Endothelial cell of umbilical vein (primary cell): Measurements from ENCODE around the gene ZNF516. TPM values are rescaled to one million over a fixed set of nuclear protein-coding genes. Genes with fewer than 3 reads are reported as not detected.

ENCODE experiments used
- BruUV-seq: library from RNA; stranded (reverse); fragments of 400-500 nt; replicated peaks from 2 replicates; lab custom pipeline; 2021; lab: Mats Ljungman, UMichigan
- CTCF ChIA-PET: fragments of 300-600, 350-600 bp; sonication (Branson Sonifier 250); formaldehyde crosslinking; loops from one replicate; lab custom pipeline; 2021; ENCODE audit warnings: antibody characterized with exemption, inconsistent platforms; lab: Charles Lee
- POLR2A ChIA-PET: fragments of 300-600, 350-600 bp; sonication (Branson Sonifier 250); formaldehyde crosslinking; loops from one replicate; lab custom pipeline; 2021; ENCODE audit warnings: antibody characterized with exemption, inconsistent platforms; lab: Charles Lee
- DNase-seq: peaks from one replicate; pipeline ENCODE4 v3.0.0-alpha.2; 2011; ENCODE audit warnings: low read depth, low spot score
- FAIRE-seq: peaks from 2 replicates; lab custom pipeline; 2011; peaks lifted over from hg19 to GRCh38; lab: Jason Lieb, UNC
- H2AFZ ChIP-seq: 2 replicates; pipeline ENCODE4 v1.6.0; 2012; ENCODE audit warnings: low read depth, low read length, control low read depth, inconsistent platforms
- H3K27ac ChIP-seq: 2 replicates; pipeline ENCODE4 v1.5.1; 2011; ENCODE audit warnings: low read depth, mild to moderate bottlenecking, control low read depth, low read length, moderate library complexity; ENCODE audit not compliant: insufficient read depth
- H3K27me3 ChIP-seq, 2 experiments: 2 replicates each; pipeline versions ENCODE4 v1.6.0 to v1.6.1; 2011; ENCODE audit warnings: low read length in 2 of 2, mixed read lengths in 1 of 2; ENCODE audit not compliant: control insufficient read depth in 2 of 2, insufficient read depth in 2 of 2
- H3K36me3 ChIP-seq, 2 experiments: 2 replicates in 1 of 2; 3 replicates in 1 of 2; pipeline ENCODE4 v1.5.1; 2011; ENCODE audit warnings: low read length in 2 of 2, mild to moderate bottlenecking in 1 of 2, moderate library complexity in 1 of 2; ENCODE audit not compliant: control insufficient read depth in 2 of 2, insufficient read depth in 2 of 2; ENCODE audit errors: extremely low read depth in 1 of 2
- H3K4me1 ChIP-seq: 3 replicates; pipeline ENCODE4 v1.5.1; 2011; ENCODE audit warnings: mild to moderate bottlenecking, low read length; ENCODE audit not compliant: control insufficient read depth, insufficient read depth; ENCODE audit errors: extremely low read depth
- H3K4me2 ChIP-seq: 2 replicates; pipeline ENCODE4 v1.6.1; 2011; ENCODE audit warnings: low read length, control low read depth, mixed read lengths; ENCODE audit not compliant: insufficient read depth
- H3K4me3 ChIP-seq, 3 experiments: fragments of 200-600 bp in 1 of 3; sonication (generic), shearing (Covaris generic) in 1 of 3; replicated peaks in 1 of 3; 2 replicates each; pipeline ENCODE4 v1.5.1; 2011 to 2016; ENCODE audit warnings: control low read depth in 3 of 3, low read length in 3 of 3, mild to moderate bottlenecking in 2 of 3, inconsistent platforms in 1 of 3, low read depth in 1 of 3, moderate library complexity in 1 of 3; ENCODE audit not compliant: insufficient read depth in 1 of 3
- H3K79me2 ChIP-seq: 2 replicates; pipeline ENCODE4 v1.6.0; 2012; ENCODE audit warnings: low read length, inconsistent platforms; ENCODE audit not compliant: control insufficient read depth, insufficient read depth
- H3K9ac ChIP-seq: replicated peaks from 2 replicates; pipeline ENCODE3; 2011; ENCODE audit warnings: low read length, control low read depth; ENCODE audit not compliant: insufficient read depth; ENCODE audit errors: extremely low read depth
- H3K9me1 ChIP-seq: replicated peaks from 3 replicates; pipeline ENCODE4 v1.6.0; 2011; ENCODE audit warnings: mild to moderate bottlenecking, low read length; ENCODE audit not compliant: control insufficient read depth, insufficient read depth; ENCODE audit errors: extremely low read depth
- H3K9me3 ChIP-seq: replicated peaks from 2 replicates; pipeline ENCODE4 v1.5.1; 2012; ENCODE audit warnings: low read length, inconsistent platforms; ENCODE audit not compliant: control insufficient read depth, insufficient read depth
- H4K20me1 ChIP-seq: replicated peaks from 2 replicates; pipeline ENCODE3; 2011; ENCODE audit warnings: mild to moderate bottlenecking, low read length; ENCODE audit not compliant: control insufficient read depth, insufficient read depth; ENCODE audit errors: extremely low read depth
- EZH2 ChIP-seq: IDR thresholded peaks from 2 replicates; pipeline ENCODE4 v1.6.1; 2012; ENCODE audit warnings: borderline replicate concordance, low read depth, mild to moderate bottlenecking, moderate library complexity, low read length, inconsistent platforms; ENCODE audit not compliant: severe bottlenecking
- FOS ChIP-seq: IDR thresholded peaks from 2 replicates; pipeline ENCODE4 v1.6.1; 2011; ENCODE audit warnings: mild to moderate bottlenecking, low read length, moderate library complexity, borderline replicate concordance; ENCODE audit not compliant: insufficient read depth
- GATA2 ChIP-seq: IDR thresholded peaks from 2 replicates; pipeline ENCODE4 v1.7.0; 2011; ENCODE audit warnings: low read depth, mild to moderate bottlenecking, moderate library complexity, mixed read lengths, low read length; ENCODE audit not compliant: insufficient read length, insufficient read depth
- JUN ChIP-seq: IDR thresholded peaks from 2 replicates; pipeline ENCODE4 v1.6.1; 2011; ENCODE audit warnings: borderline replicate concordance, low read depth; ENCODE audit not compliant: insufficient read length, insufficient read depth
- MAX ChIP-seq: IDR thresholded peaks from 2 replicates; pipeline ENCODE4 v1.6.1; 2011; ENCODE audit not compliant: insufficient read depth, insufficient read length
- MYC ChIP-seq: IDR thresholded peaks from one replicate; pipeline ENCODE4 v1.6.1; 2011; ENCODE audit warnings: mild to moderate bottlenecking, low read depth, low read length
- POLR2A ChIP-seq: IDR thresholded peaks from 2 replicates; pipeline ENCODE4 v1.6.1; 2012; ENCODE audit warnings: low read depth, mild to moderate bottlenecking, control low read depth, low read length
- POLR2AphosphoS5 ChIP-seq: IDR thresholded peaks from 2 replicates; pipeline ENCODE4 v1.6.1; 2012; ENCODE audit warnings: low read depth, mild to moderate bottlenecking, control low read depth, low read length, moderate library complexity; ENCODE audit not compliant: insufficient read depth
- dilution Hi-C: fragments of 300-500 bp; cut with MboI; formaldehyde crosslinking; loops from one replicate; pipeline ENCODE4 v1.15.0; 2019; ENCODE audit warnings: low sequenced_read_pairs; ENCODE audit not compliant: extremely low pct_ligation_motif_present
- intact Hi-C: fragments of 100-400 bp; cut with micrococcal nuclease; formaldehyde crosslinking; loops from one replicate; pipeline ENCODE4 v1.10.0; 2022
- polyA plus RNA-seq, 4 experiments: library from polyadenylated mRNA; depleted of rRNA in 3 of 4; stranded (reverse) in 3 of 4; unstranded in 1 of 4; fragments of >200 nt; gene quantifications; 2 replicates each; pipeline versions ENCODE4 v1.2.1 to v1.2.3, GENCODE V29; 2011 to 2012; ENCODE audit warnings: missing spikeins in 1 of 4
- total RNA-seq: library from RNA; stranded (reverse); gene quantifications from 2 replicates; pipeline ENCODE4 v1.2.3, GENCODE V29; 2021
- TF ChIP-seq, protein P1 (sequence below), 2 donors: IDR thresholded peaks; 1 replicate in 1 of 2; 2 replicates in 1 of 2; pipeline ENCODE4 v1.5.1; 2011; ENCODE audit warnings: low read length in 2 of 2, mild to moderate bottlenecking in 2 of 2, moderate library complexity in 2 of 2, control low read depth in 1 of 2, inconsistent platforms in 1 of 2, low read depth in 1 of 2; ENCODE audit not compliant: insufficient read depth in 1 of 2; ENCODE audit errors: extremely low read depth in 1 of 2

The ZNF516 gene
- total and polyA plus RNA-seq, 2 donors (not counting 3 experiments of a cell fraction or from before 2014, with no cell fraction given) = 3.6 to 19.1 TPM

- no peak for DNase-seq
- POLR2A ChIA-PET = no interaction called here
- H3K9ac ChIP-seq = no peak overlapping the region
These were observed 78.1 kb downstream of the ZNF516 start for GRCh38 chr18:76416911-76417310.

More at GRCh38 chr18:76416911-76417310, 78.1 kb downstream of the ZNF516 start:
- Histone ChIP-seq H3K4me3 (no peak overlapping the region), H3K79me2 (no peaks in the 10 kb centered on the region), H4K20me1 (no peaks in the 10 kb centered on the region), H3K36me3 (no peaks in the 10 kb centered on the region), H3K27ac (no peak overlapping the region), H3K9me1 (no peaks in the 10 kb centered on the region), H3K27me3 (no peaks in the 10 kb centered on the region), H2AFZ (no peak overlapping the region), H3K9me3 (no peaks in the 10 kb centered on the region), H3K4me1 (no peaks in the 10 kb centered on the region), H3K4me2 (no peak overlapping the region)
- intact Hi-C loops (no loop called here), dilution Hi-C loops (no loop called here)
- TF ChIP-seq GATA2 = no peak
- no peak for TF ChIP-seq POLR2AphosphoS5
- TF ChIP-seq, protein P1, sequence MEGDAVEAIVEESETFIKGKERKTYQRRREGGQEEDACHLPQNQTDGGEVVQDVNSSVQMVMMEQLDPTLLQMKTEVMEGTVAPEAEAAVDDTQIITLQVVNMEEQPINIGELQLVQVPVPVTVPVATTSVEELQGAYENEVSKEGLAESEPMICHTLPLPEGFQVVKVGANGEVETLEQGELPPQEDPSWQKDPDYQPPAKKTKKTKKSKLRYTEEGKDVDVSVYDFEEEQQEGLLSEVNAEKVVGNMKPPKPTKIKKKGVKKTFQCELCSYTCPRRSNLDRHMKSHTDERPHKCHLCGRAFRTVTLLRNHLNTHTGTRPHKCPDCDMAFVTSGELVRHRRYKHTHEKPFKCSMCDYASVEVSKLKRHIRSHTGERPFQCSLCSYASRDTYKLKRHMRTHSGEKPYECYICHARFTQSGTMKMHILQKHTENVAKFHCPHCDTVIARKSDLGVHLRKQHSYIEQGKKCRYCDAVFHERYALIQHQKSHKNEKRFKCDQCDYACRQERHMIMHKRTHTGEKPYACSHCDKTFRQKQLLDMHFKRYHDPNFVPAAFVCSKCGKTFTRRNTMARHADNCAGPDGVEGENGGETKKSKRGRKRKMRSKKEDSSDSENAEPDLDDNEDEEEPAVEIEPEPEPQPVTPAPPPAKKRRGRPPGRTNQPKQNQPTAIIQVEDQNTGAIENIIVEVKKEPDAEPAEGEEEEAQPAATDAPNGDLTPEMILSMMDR (IDR thresholded peaks at IDR 0.05; ENCODE audit: extremely low read depth in 1 of 2, insufficient read depth in 1 of 2, low read depth in 1 of 2, low read length in 2 of 2) = no peak
- TF ChIP-seq FOS = no peak
- no peak for TF ChIP-seq JUN
- TF ChIP-seq MAX = no peak
- no peak for TF ChIP-seq MYC
- no peak for TF ChIP-seq EZH2
- TF ChIP-seq POLR2A = no peak
- no TSS peak for BruUV-seq
- CTCF ChIA-PET = interaction anchor here (1.2 kb wide), 1 partner anchor 17 kb away, joined by 3 read pairs; no protein-coding TSS in a partner anchor
- no peak for FAIRE-seq
